ENCODE data around the gene INTS3. TPM values are rescaled to one million over a fixed set of nuclear protein-coding genes. Genes with fewer than 3 reads are reported as not detected.
A peak's percentile ranks its signal among the peaks of the same experiment; 100 is the strongest.
"Not testable (repeated sequence)": the region's sequence is repeated elsewhere in the genome, so short reads cannot be mapped to it uniquely, and the experiment has no call there.

Gene INTS3
- total RNA-seq, 1 experiment from 2014 or later: 39.0 TPM

DNA sequence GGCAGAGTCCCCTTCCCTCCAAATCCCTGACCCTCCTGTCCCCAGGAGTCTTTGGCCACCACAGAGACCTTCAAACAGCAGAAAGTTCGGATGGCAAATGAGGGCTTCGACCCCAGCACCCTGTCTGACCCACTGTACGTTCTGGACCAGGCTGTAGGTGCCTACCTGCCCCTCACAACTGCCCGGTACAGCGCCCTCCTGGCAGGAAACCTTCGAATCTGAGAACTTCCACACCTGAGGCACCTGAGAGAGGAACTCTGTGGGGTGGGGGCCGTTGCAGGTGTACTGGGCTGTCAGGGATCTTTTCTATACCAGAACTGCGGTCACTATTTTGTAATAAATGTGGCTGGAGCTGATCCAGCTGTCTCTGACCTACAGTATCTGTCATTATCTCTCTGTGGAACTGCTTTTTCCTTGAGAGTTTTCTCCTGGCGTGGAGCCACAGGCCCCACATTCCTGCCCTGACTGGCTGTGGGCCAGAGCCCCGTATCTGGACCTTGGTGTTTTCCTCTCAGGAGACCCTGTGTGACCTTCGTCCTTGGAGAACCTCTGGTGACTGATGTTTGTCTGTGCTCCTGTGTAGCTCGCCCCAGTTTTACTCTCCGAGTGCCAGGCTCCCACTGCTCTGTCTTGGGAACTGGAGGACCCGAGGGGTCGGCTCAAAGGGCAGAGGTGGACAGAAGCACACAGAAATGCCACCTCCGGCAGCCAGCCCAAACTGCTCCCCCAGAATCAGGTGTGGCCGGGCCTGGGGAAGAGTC is 52.1 kb downstream of the INTS3 start:
- no peaks in the 10 kb centered on the region for H3K9me3 Mint-ChIP-seq (ENCODE audit: unreplicated experiment)
- no peak overlapping the region for H3K27ac Mint-ChIP-seq (ENCODE audit: unreplicated experiment)
- no peak overlapping the region for H3K4me3 Mint-ChIP-seq (ENCODE audit: unreplicated experiment)
- BruUV-seq (replicated peaks): no TSS peak
- peaks cover under 1% of the 10 kb centered on the region for H3K4me1 Mint-ChIP-seq (ENCODE audit: low read depth, unreplicated experiment)
- TF ChIP-seq, protein P1, sequence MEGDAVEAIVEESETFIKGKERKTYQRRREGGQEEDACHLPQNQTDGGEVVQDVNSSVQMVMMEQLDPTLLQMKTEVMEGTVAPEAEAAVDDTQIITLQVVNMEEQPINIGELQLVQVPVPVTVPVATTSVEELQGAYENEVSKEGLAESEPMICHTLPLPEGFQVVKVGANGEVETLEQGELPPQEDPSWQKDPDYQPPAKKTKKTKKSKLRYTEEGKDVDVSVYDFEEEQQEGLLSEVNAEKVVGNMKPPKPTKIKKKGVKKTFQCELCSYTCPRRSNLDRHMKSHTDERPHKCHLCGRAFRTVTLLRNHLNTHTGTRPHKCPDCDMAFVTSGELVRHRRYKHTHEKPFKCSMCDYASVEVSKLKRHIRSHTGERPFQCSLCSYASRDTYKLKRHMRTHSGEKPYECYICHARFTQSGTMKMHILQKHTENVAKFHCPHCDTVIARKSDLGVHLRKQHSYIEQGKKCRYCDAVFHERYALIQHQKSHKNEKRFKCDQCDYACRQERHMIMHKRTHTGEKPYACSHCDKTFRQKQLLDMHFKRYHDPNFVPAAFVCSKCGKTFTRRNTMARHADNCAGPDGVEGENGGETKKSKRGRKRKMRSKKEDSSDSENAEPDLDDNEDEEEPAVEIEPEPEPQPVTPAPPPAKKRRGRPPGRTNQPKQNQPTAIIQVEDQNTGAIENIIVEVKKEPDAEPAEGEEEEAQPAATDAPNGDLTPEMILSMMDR (IDR thresholded peaks at IDR 0.05; ENCODE audit: insufficient read depth in 1 of 2, low read depth in 1 of 2, low read length in 1 of 2, severe bottlenecking in 1 of 2, unreplicated experiment in 1 of 2): no peak
- H3K4me3 ChIP-seq (ENCODE audit: low read depth, low read length): no peak overlapping the region
- H3K36me3 ChIP-seq (ENCODE audit: control insufficient read depth, insufficient read depth, low read length): no peaks in the 10 kb centered on the region
- H3K27me3 ChIP-seq (replicated peaks; ENCODE audit: control insufficient read depth, insufficient read depth, low read length): no peaks in the 10 kb centered on the region
- ChIA-PET POLR2A (no interaction called here), CTCF (interaction anchor here (0.7 kb wide), 1 partner anchor 143 kb away, joined by 3 read pairs; the partner anchor contains the start of gene GATAD2B)
- no peak for DNase-seq
- H3K36me3 Mint-ChIP-seq (ENCODE audit: insufficient read depth, unreplicated experiment): peaks cover 16% of the 10 kb centered on the region
- no peaks in the 10 kb centered on the region for H3K9me3 ChIP-seq
- intact Hi-C loops (cut with micrococcal nuclease; ENCODE audit: unreplicated experiment): loop anchor here (5.0 to 10.0 kb wide), 2 partner anchors 207 to 265 kb away; partner anchors contain the start of gene RAB13
- peaks cover 6% of the 10 kb centered on the region; the same call in 1 of the 2 replicates for H3K4me1 ChIP-seq
- no peaks in the 10 kb centered on the region for H3K27me3 Mint-ChIP-seq (ENCODE audit: insufficient read depth, unreplicated experiment)

DNA sequence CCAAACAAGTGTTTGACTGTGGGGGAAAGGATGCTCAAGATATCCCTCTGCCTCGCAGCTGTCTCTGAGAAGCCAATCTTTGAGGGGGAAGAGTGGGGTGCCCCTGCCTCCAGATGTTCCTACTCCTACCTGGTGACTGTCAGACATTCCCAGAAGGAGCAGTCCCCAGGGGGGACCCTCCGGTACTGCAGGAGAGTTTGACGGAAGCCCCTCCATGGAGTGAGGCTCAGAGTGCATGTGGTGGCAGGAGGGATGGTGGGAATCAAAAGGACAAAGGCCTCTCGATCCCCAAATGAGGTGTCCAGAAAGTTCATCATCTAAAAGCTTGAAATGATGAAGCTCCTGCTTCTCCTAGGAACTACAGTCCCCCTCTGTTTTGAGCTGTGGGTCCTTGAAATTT is 52.7 kb downstream of the INTS3 start:
- DNase-seq: no peak
- H3K27me3 ChIP-seq (replicated peaks; ENCODE audit: control insufficient read depth, insufficient read depth, low read length): no peaks in the 10 kb centered on the region
- H3K4me3 ChIP-seq (ENCODE audit: low read depth, low read length): no peak overlapping the region
- H3K4me1 ChIP-seq: peaks cover 6% of the 10 kb centered on the region
- H3K36me3 ChIP-seq (ENCODE audit: control insufficient read depth, insufficient read depth, low read length): no peaks in the 10 kb centered on the region
- ChIA-PET POLR2A (no interaction called here), CTCF (interaction anchor here (0.7 kb wide), 1 partner anchor 142 kb away, joined by 3 read pairs; the partner anchor contains the start of gene GATAD2B)
- intact Hi-C loops (cut with micrococcal nuclease; ENCODE audit: unreplicated experiment): loop anchor here (5.0 kb wide), 1 partner anchor 207 kb away; the partner anchor contains the start of gene RAB13
- Mint-ChIP-seq H3K36me3 (ENCODE audit: insufficient read depth, unreplicated experiment) (peaks cover 11% of the 10 kb centered on the region), H3K4me1 (ENCODE audit: low read depth, unreplicated experiment) (peaks cover 6% of the 10 kb centered on the region), H3K9me3 (ENCODE audit: unreplicated experiment) (no peaks in the 10 kb centered on the region), H3K27ac (ENCODE audit: unreplicated experiment) (no peak overlapping the region), H3K27me3 (ENCODE audit: insufficient read depth, unreplicated experiment) (no peaks in the 10 kb centered on the region), H3K4me3 (ENCODE audit: unreplicated experiment) (no peak overlapping the region)
- TF ChIP-seq, protein P1 (IDR thresholded peaks at IDR 0.05; ENCODE audit: insufficient read depth in 1 of 2, low read depth in 1 of 2, low read length in 1 of 2, severe bottlenecking in 1 of 2, unreplicated experiment in 1 of 2): no peak
- BruUV-seq (replicated peaks): no TSS peak
- no peaks in the 10 kb centered on the region for H3K9me3 ChIP-seq

DNA sequence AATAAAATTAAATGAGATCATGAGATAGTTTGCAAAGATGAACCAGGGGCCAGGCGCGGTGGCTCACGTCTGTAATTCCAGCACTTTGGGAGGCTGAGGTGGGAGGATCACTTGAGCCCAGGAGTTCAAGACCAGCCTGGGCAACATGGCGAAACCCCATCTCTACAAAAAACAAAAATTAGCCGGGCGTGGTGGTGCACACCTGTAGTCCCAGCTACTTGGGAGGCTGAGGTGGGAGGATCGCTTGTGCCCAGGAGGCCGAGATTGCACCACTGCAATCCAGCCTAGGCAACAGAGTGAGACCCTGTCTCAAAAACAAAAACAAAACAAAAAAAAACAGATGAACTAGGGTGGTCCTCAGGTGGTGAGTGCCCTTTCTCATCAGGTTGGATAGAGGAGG is 54.8 kb downstream of the INTS3 start:
- H3K9me3 Mint-ChIP-seq (ENCODE audit: unreplicated experiment); DNase-seq; H3K27me3 Mint-ChIP-seq (ENCODE audit: insufficient read depth, unreplicated experiment); BruUV-seq (replicated peaks); H3K4me1 ChIP-seq; H3K36me3 Mint-ChIP-seq (ENCODE audit: insufficient read depth, unreplicated experiment); H3K36me3 ChIP-seq (ENCODE audit: control insufficient read depth, insufficient read depth, low read length); CTCF ChIA-PET; H3K4me1 Mint-ChIP-seq (ENCODE audit: low read depth, unreplicated experiment); H3K27ac Mint-ChIP-seq (ENCODE audit: unreplicated experiment); H3K9me3 ChIP-seq; POLR2A ChIA-PET; H3K27me3 ChIP-seq (replicated peaks; ENCODE audit: control insufficient read depth, insufficient read depth, low read length): not testable (repeated sequence)
- H3K4me3 Mint-ChIP-seq (ENCODE audit: unreplicated experiment): peak overlapping the region; percentile 77
- H3K4me3 ChIP-seq (ENCODE audit: low read depth, low read length): peak overlapping the region; percentile 48
- intact Hi-C loops (cut with micrococcal nuclease; ENCODE audit: unreplicated experiment): loop anchor here (5.0 kb wide), 1 partner anchor 205 kb away; the partner anchor contains the start of gene RAB13
